LNCAP (cell line): ENCODE measurements around the gene MT1F.

ENCODE experiments used
- CTCF ChIP-seq: fragments of 450-650 bp; IDR thresholded peaks from 2 replicates; pipeline ENCODE4 v1.5.1; 2017; ENCODE audit warnings: mild to moderate bottlenecking

Gene MT1F

GRCh38 chr16:56700631-56701030 lies 42.9 kb downstream of the MT1F start:
- TF ChIP-seq CTCF: no peak

GRCh38 chr16:56701534-56701933 lies 43.8 kb downstream of the MT1F start:
- no peak for TF ChIP-seq CTCF

GRCh38 chr16:56702836-56703235 lies 45.1 kb downstream of the MT1F start:
- TF ChIP-seq CTCF: no peak
